ENCODE data around the gene NKAIN4. TPM values are rescaled to one million over a fixed set of nuclear protein-coding genes. Genes with fewer than 3 reads are reported as not detected.
A peak's percentile ranks its signal among the peaks of the same experiment; 100 is the strongest.

NKAIN4 gene
- total and polyA plus RNA-seq, 2 donors (not counting 1 experiment from before 2014, with no cell fraction given): not detected

GRCh38 chr20:63236116-63236837 is 18.0 kb downstream of the NKAIN4 start:
- intact Hi-C loops (cut with micrococcal nuclease): no loop called here
- Histone ChIP-seq H4K20me1 (ENCODE audit: control insufficient read depth, insufficient read depth, low read length, poor library complexity, severe bottlenecking) (no peaks in the 10 kb centered on the region), H2AFZ (ENCODE audit: insufficient read depth, low read depth, low read length, poor library complexity, severe bottlenecking) (no peak overlapping the region), H3K4me3 (ENCODE audit: control extremely low read depth in 1 of 5, extremely low read depth in 1 of 5, insufficient read depth in 1 of 5, low read depth in 2 of 5, low read length in 4 of 5) (no peak overlapping the region), H3K9ac (ENCODE audit: low read length) (no peak overlapping the region), H3K79me2 (ENCODE audit: control insufficient read depth, insufficient read depth, low read length) (no peaks in the 10 kb centered on the region), H3K9me3 (ENCODE audit: control extremely low read depth in 1 of 3, control insufficient read depth in 2 of 3, insufficient read depth in 1 of 3, low read length in 2 of 3) (peaks cover 0 to 13% (median 0%) of the 10 kb centered on the region in 3 donors), H3K4me2 (replicated peaks; ENCODE audit: low read depth, low read length, poor library complexity, severe bottlenecking) (no peak overlapping the region), H3K36me3 (replicated peaks in 1 of 2; ENCODE audit: control extremely low read depth in 1 of 2, control insufficient read depth in 1 of 2, extremely low read depth in 1 of 2, insufficient read depth in 2 of 2, low read length in 1 of 2) (no peaks in the 10 kb centered on the region), H3K27me3 (replicated peaks in 1 of 4; ENCODE audit: control extremely low read depth in 1 of 4, control insufficient read depth in 3 of 4, insufficient read depth in 4 of 4, low read length in 3 of 4) (peaks cover 0 to 26% (median 7%) of the 10 kb centered on the region in 4 experiments), H3K4me1 (ENCODE audit: control insufficient read depth in 2 of 2, insufficient read depth in 2 of 2, low read length in 2 of 2) (peaks cover 0 to 4% of the 10 kb centered on the region in 2 donors), H3K27ac (ENCODE audit: low read length in 2 of 2) (no peak overlapping the region)
- TF ChIP-seq CTCF (IDR thresholded peaks at IDR 0.05): no peak
- no peak for TF ChIP-seq EZH2 (IDR thresholded peaks at IDR 0.05; ENCODE audit: borderline replicate concordance, insufficient read depth, low read depth, low read length, poor library complexity, severe bottlenecking)
- DNase-seq: no peak
- CTCF ChIA-PET: interaction anchor here (1.8 to 4.7 kb wide), 2 partner anchors 13 to 145 kb away, joined by 4 to 35 read pairs; no protein-coding TSS in a partner anchor
- POLR2A ChIA-PET: interaction anchor here (0.6 kb wide), 1 partner anchor 8 kb away, joined by 9 read pairs; no protein-coding TSS in a partner anchor
- ATAC-seq (ENCODE audit: low read depth): no peak
- WGBS (ENCODE audit: insufficient coverage): 90% methylated on average over 26 of the region's 26 CpGs
- Mint-ChIP-seq H3K4me1 (peaks cover 3% of the 10 kb centered on the region), H3K27ac (no peak overlapping the region), H3K27me3 (peaks cover 16% of the 10 kb centered on the region), H3K4me3 (no peak overlapping the region), H3K9me3 (ENCODE audit: insufficient read depth) (no peaks in the 10 kb centered on the region)

GRCh38 chr20:63235399-63235983 is 18.8 kb downstream of the NKAIN4 start, which contains the start of gene BIRC7:
BIRC7 (plus strand) TSS chr20:63235905; CDS start chr20:63236097, 192 bp downstream.
- Histone ChIP-seq H3K9me3 (ENCODE audit: control extremely low read depth in 1 of 3, control insufficient read depth in 2 of 3, insufficient read depth in 1 of 3, low read length in 2 of 3) (peaks cover 0 to 13% (median 0%) of the 10 kb centered on the region in 3 donors), H3K27me3 (replicated peaks in 1 of 4; ENCODE audit: control extremely low read depth in 1 of 4, control insufficient read depth in 3 of 4, insufficient read depth in 4 of 4, low read length in 3 of 4) (peaks cover 0 to 32% (median 8%) of the 10 kb centered on the region in 4 experiments), H3K36me3 (replicated peaks in 1 of 2; ENCODE audit: control extremely low read depth in 1 of 2, control insufficient read depth in 1 of 2, extremely low read depth in 1 of 2, insufficient read depth in 2 of 2, low read length in 1 of 2) (no peaks in the 10 kb centered on the region), H2AFZ (ENCODE audit: insufficient read depth, low read depth, low read length, poor library complexity, severe bottlenecking) (no peak within 1 kb of the TSS), H3K4me1 (ENCODE audit: control insufficient read depth in 2 of 2, insufficient read depth in 2 of 2, low read length in 2 of 2) (peaks cover 0 to 4% of the 10 kb centered on the region in 2 donors), H3K4me3 (ENCODE audit: control extremely low read depth in 1 of 5, extremely low read depth in 1 of 5, insufficient read depth in 1 of 5, low read depth in 2 of 5, low read length in 4 of 5) (no peak within 1 kb of the TSS), H3K27ac (ENCODE audit: low read length in 2 of 2) (no peak within 1 kb of the TSS), H3K4me2 (replicated peaks; ENCODE audit: low read depth, low read length, poor library complexity, severe bottlenecking) (no peak within 1 kb of the TSS), H3K9ac (ENCODE audit: low read length) (no peak within 1 kb of the TSS), H3K79me2 (ENCODE audit: control insufficient read depth, insufficient read depth, low read length) (no peaks in the 10 kb centered on the region), H4K20me1 (ENCODE audit: control insufficient read depth, insufficient read depth, low read length, poor library complexity, severe bottlenecking) (no peaks in the 10 kb centered on the region)
- intact Hi-C loops (cut with micrococcal nuclease): no loop called here
- no peak for TF ChIP-seq EZH2 (IDR thresholded peaks at IDR 0.05; ENCODE audit: borderline replicate concordance, insufficient read depth, low read depth, low read length, poor library complexity, severe bottlenecking)
- no peak for TF ChIP-seq CTCF (IDR thresholded peaks at IDR 0.05)
- ChIA-PET POLR2A (interaction anchor here (0.6 kb wide), 1 partner anchor 7 kb away, joined by 9 read pairs; no protein-coding TSS in a partner anchor), CTCF (interaction anchor here (1.8 to 4.7 kb wide), 2 partner anchors 12 to 146 kb away, joined by 4 to 35 read pairs; no protein-coding TSS in a partner anchor)
- Mint-ChIP-seq H3K4me3 (no peak within 1 kb of the TSS), H3K4me1 (peaks cover 3% of the 10 kb centered on the region), H3K27me3 (peaks cover 24% of the 10 kb centered on the region), H3K27ac (peak within 1 kb of the TSS; percentile 10), H3K9me3 (ENCODE audit: insufficient read depth) (no peaks in the 10 kb centered on the region)
- whole genome bisulfite sequencing (ENCODE audit: insufficient coverage): 48% methylated on average over 17 of the region's 17 CpGs
- ATAC-seq (ENCODE audit: low read depth) (no peak), DNase-seq (no peak)
